HepG2 (cell line): ENCODE measurements around the gene BICRAL. TPM values are rescaled to one million over a fixed set of nuclear protein-coding genes. Genes with fewer than 3 reads are reported as not detected.

Experiments
- CEBPB ChIP-seq: IDR thresholded peaks from 2 replicates; pipeline ENCODE4 v1.6.1; 2011; ENCODE audit warnings: low read depth, low read length, improper control_type of control experiment, borderline replicate concordance
- HIVEP1 ChIP-seq: sonication (generic); formaldehyde crosslinking; IDR thresholded peaks from 2 replicates; pipeline ENCODE4 v1.4.0; 2020; ENCODE audit warnings: mild to moderate bottlenecking, missing genetic modification reagents
- HNRNPLL ChIP-seq: fragments of 200-400 bp; formaldehyde crosslinking; IDR thresholded peaks from 2 replicates; pipeline ENCODE4 v1.6.1; 2017; ENCODE audit warnings: mild to moderate bottlenecking, low read depth, low read length; ENCODE audit not compliant: poor library complexity, severe bottlenecking
- TAF1 ChIP-seq: sonication (generic); formaldehyde crosslinking; IDR thresholded peaks from 2 replicates; pipeline ENCODE4 v1.4.0; 2020; ENCODE audit warnings: missing genetic modification reagents
- XBP1 ChIP-seq: sonication (generic); formaldehyde crosslinking; IDR thresholded peaks from 2 replicates; pipeline ENCODE4 v1.5.0; 2020; ENCODE audit warnings: missing genetic modification reagents
- ZBTB7B ChIP-seq: sonication (generic); formaldehyde crosslinking; IDR thresholded peaks from 2 replicates; pipeline ENCODE4 v1.4.0; 2020; ENCODE audit warnings: missing genetic modification reagents
- ZNF160 ChIP-seq: sonication (generic); formaldehyde crosslinking; IDR thresholded peaks from 2 replicates; pipeline ENCODE4 v1.8.0; 2022; ENCODE audit warnings: mild to moderate bottlenecking, inconsistent platforms, missing genetic modification reagents
- ZNF232 ChIP-seq: sonication (generic); formaldehyde crosslinking; IDR thresholded peaks from 2 replicates; pipeline ENCODE4 v1.4.0; 2020; ENCODE audit warnings: missing genetic modification reagents, borderline replicate concordance
- ZNF484 ChIP-seq: sonication (generic); formaldehyde crosslinking; IDR thresholded peaks from 2 replicates; pipeline ENCODE4 v1.5.1; 2020; ENCODE audit warnings: mild to moderate bottlenecking, low read depth, missing genetic modification reagents, borderline replicate concordance
- ZSCAN9 ChIP-seq: IDR thresholded peaks from 2 replicates; pipeline ENCODE4 v1.6.1; 2016; ENCODE audit warnings: borderline replicate concordance
- polyA plus RNA-seq, 8 experiments: library from polyadenylated mRNA; depleted of rRNA in 3 of 8; stranded (reverse) in 7 of 8; unstranded in 1 of 8; fragments of >200 nt; fragmentation: Illumina TruSeq in 4 of 8; extraction: Trizol in 4 of 8; gene quantifications; 2 replicates each; pipeline versions ENCODE4 v1.2.1 to v1.2.3, GENCODE V29; 2011 to 2016; ENCODE audit warnings: low read depth in 4 of 8, missing spikeins in 1 of 8, mixed read lengths in 1 of 8; ENCODE audit not compliant: insufficient read depth in 1 of 8
- total RNA-seq, 5 experiments: library from RNA; depleted of rRNA; stranded (reverse); fragments of >200 nt; fragmentation: Illumina TruSeq; extraction: Trizol; gene quantifications; 2 replicates each; pipeline ENCODE4 v1.2.3, GENCODE V29; 2016; ENCODE audit warnings: low read depth in 1 of 5
- TF ChIP-seq, protein P1 (sequence below): IDR thresholded peaks from 2 replicates; pipeline ENCODE4 v1.6.1; 2016; ENCODE audit warnings: low read depth, missing genetic modification reagents, missing compliant biosample characterization
- TF ChIP-seq, protein P2 (sequence below): sonication (generic); formaldehyde crosslinking; IDR thresholded peaks from 2 replicates; pipeline ENCODE4 v1.4.0; 2020; ENCODE audit warnings: missing genetic modification reagents
- TF ChIP-seq, protein P3 (sequence below): sonication (generic); formaldehyde crosslinking; IDR thresholded peaks from 2 replicates; pipeline ENCODE4 v1.4.0; 2020; ENCODE audit warnings: missing genetic modification reagents; ENCODE audit errors: not compliant biosample characterization
- TF ChIP-seq, protein P4 (sequence below): sonication (generic); formaldehyde crosslinking; IDR thresholded peaks from 2 replicates; pipeline ENCODE4 v1.8.0; 2022; ENCODE audit warnings: mild to moderate bottlenecking, missing genetic modification reagents; ENCODE audit not compliant: insufficient replicate concordance
- TF ChIP-seq, protein P5 (sequence below): sonication (generic); formaldehyde crosslinking; IDR thresholded peaks from 2 replicates; pipeline ENCODE4 v1.5.0; 2020; ENCODE audit warnings: mild to moderate bottlenecking, missing genetic modification reagents

The BICRAL gene
- total and polyA plus RNA-seq, 2 of the 13 experiments (the other 11 are each of a cell fraction or from before 2014, with no cell fraction given), result 5.0 to 13.5 TPM

DNA sequence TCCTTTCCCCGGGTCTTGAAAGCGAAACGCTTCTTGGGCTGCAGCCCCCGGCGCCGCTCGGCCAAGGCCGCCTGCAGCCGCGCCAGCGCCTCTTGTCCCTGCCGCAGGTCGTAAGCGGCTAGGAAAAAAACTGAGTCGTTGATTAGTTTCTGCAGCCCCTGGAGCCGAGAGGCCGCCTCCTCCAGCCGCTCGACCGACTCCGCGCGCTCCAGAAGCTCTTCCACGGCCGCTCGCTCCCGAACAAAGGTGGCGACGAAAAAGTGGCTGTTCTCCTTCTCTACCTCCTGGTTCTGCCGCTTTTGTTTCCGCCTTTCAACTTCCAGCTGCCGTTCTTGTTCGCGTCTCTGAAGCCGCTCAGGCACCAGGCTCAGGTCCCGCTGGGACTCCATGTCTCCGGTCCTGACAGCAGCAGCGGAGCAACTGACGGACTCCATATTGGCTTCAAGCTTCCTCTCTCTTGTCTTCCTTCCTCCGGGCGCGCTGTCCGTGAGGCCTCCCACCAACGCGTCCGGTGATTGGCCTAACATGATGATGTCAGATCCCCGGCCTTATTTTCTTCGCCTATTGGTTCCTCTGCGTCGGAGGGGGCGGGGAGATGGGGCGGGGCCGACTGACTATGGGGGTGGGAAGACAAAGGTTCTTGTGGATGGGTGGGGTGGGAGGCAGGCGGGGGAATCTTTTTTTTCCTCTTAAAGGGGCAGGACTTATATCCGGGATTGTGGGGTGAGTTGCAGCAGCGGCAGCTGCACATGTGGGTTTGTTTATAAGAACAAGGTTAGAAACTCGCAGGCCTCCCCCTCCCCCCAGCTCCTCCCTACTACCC, 36.0 kb upstream of the BICRAL start, which contains the start of gene TBCC (continued):
- TF ChIP-seq, protein P1, sequence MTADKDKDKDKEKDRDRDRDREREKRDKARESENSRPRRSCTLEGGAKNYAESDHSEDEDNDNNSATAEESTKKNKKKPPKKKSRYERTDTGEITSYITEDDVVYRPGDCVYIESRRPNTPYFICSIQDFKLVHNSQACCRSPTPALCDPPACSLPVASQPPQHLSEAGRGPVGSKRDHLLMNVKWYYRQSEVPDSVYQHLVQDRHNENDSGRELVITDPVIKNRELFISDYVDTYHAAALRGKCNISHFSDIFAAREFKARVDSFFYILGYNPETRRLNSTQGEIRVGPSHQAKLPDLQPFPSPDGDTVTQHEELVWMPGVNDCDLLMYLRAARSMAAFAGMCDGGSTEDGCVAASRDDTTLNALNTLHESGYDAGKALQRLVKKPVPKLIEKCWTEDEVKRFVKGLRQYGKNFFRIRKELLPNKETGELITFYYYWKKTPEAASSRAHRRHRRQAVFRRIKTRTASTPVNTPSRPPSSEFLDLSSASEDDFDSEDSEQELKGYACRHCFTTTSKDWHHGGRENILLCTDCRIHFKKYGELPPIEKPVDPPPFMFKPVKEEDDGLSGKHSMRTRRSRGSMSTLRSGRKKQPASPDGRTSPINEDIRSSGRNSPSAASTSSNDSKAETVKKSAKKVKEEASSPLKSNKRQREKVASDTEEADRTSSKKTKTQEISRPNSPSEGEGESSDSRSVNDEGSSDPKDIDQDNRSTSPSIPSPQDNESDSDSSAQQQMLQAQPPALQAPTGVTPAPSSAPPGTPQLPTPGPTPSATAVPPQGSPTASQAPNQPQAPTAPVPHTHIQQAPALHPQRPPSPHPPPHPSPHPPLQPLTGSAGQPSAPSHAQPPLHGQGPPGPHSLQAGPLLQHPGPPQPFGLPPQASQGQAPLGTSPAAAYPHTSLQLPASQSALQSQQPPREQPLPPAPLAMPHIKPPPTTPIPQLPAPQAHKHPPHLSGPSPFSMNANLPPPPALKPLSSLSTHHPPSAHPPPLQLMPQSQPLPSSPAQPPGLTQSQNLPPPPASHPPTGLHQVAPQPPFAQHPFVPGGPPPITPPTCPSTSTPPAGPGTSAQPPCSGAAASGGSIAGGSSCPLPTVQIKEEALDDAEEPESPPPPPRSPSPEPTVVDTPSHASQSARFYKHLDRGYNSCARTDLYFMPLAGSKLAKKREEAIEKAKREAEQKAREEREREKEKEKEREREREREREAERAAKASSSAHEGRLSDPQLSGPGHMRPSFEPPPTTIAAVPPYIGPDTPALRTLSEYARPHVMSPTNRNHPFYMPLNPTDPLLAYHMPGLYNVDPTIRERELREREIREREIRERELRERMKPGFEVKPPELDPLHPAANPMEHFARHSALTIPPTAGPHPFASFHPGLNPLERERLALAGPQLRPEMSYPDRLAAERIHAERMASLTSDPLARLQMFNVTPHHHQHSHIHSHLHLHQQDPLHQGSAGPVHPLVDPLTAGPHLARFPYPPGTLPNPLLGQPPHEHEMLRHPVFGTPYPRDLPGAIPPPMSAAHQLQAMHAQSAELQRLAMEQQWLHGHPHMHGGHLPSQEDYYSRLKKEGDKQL (CRISPR knock-in tag), result no peak
- no peak for TF ChIP-seq CEBPB
- 0 out of 2 replicates have a peak, but pooled peaks have one; percentile 29 for TF ChIP-seq HIVEP1 (CRISPR knock-in tag)
- TF ChIP-seq, protein P2, sequence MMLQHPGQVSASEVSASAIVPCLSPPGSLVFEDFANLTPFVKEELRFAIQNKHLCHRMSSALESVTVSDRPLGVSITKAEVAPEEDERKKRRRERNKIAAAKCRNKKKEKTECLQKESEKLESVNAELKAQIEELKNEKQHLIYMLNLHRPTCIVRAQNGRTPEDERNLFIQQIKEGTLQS (CRISPR knock-in tag), result peak; percentile 64; the same call in 1 of the 2 replicates
- TF ChIP-seq ZNF232 (CRISPR knock-in tag), result no peak; the same call in 1 of the 2 replicates
- TF ChIP-seq, protein P3, sequence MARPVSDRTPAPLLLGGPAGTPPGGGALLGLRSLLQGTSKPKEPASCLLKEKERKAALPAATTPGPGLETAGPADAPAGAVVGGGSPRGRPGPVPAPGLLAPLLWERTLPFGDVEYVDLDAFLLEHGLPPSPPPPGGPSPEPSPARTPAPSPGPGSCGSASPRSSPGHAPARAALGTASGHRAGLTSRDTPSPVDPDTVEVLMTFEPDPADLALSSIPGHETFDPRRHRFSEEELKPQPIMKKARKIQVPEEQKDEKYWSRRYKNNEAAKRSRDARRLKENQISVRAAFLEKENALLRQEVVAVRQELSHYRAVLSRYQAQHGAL (CRISPR knock-in tag), result no peak
- 0 out of 2 replicates have a peak, but pooled peaks have one; percentile 62 for TF ChIP-seq ZNF484 (CRISPR knock-in tag)
- TF ChIP-seq, protein P4, sequence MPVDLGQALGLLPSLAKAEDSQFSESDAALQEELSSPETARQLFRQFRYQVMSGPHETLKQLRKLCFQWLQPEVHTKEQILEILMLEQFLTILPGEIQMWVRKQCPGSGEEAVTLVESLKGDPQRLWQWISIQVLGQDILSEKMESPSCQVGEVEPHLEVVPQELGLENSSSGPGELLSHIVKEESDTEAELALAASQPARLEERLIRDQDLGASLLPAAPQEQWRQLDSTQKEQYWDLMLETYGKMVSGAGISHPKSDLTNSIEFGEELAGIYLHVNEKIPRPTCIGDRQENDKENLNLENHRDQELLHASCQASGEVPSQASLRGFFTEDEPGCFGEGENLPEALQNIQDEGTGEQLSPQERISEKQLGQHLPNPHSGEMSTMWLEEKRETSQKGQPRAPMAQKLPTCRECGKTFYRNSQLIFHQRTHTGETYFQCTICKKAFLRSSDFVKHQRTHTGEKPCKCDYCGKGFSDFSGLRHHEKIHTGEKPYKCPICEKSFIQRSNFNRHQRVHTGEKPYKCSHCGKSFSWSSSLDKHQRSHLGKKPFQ (CRISPR knock-in tag), result no peak
- peak; percentile 52 for TF ChIP-seq HNRNPLL
- peak; percentile 83; the same call in 1 of the 2 replicates for TF ChIP-seq ZSCAN9 (CRISPR knock-in tag)
- TF ChIP-seq, protein P5, sequence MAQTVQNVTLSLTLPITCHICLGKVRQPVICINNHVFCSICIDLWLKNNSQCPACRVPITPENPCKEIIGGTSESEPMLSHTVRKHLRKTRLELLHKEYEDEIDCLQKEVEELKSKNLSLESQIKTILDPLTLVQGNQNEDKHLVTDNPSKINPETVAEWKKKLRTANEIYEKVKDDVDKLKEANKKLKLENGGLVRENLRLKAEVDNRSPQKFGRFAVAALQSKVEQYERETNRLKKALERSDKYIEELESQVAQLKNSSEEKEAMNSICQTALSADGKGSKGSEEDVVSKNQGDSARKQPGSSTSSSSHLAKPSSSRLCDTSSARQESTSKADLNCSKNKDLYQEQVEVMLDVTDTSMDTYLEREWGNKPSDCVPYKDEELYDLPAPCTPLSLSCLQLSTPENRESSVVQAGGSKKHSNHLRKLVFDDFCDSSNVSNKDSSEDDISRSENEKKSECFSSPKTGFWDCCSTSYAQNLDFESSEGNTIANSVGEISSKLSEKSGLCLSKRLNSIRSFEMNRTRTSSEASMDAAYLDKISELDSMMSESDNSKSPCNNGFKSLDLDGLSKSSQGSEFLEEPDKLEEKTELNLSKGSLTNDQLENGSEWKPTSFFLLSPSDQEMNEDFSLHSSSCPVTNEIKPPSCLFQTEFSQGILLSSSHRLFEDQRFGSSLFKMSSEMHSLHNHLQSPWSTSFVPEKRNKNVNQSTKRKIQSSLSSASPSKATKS (CRISPR knock-in tag), result no peak
- peak; percentile 99 for TF ChIP-seq TAF1 (CRISPR knock-in tag)
- TF ChIP-seq XBP1 (CRISPR knock-in tag), result peak; percentile 74
- no peak; the same call in 1 of the 2 replicates for TF ChIP-seq ZBTB7B (CRISPR knock-in tag)
- 0 out of 2 replicates have a peak, but pooled peaks have one; percentile 32 for TF ChIP-seq ZNF160 (CRISPR knock-in tag)
